Osteocyte (in vitro differentiated cells): ENCODE measurements around the gene KIAA1217. TPM values are rescaled to one million over a fixed set of nuclear protein-coding genes. Genes with fewer than 3 reads are reported as not detected.

Source experiments
- DNase-seq: peaks from one replicate; pipeline ENCODE4 v3.0.0; 2021; ENCODE audit warnings: mixed read lengths; ENCODE audit not compliant: unreplicated experiment; ENCODE audit errors: extremely low spot score
- H3K27ac Mint-ChIP-seq: one replicate; pipeline ENCODE4 v1.8.0; 2021; ENCODE audit warnings: mild to moderate bottlenecking, mixed read lengths; ENCODE audit not compliant: unreplicated experiment
- H3K27me3 Mint-ChIP-seq: one replicate; pipeline ENCODE4 v1.8.0; 2021; ENCODE audit warnings: mixed read lengths; ENCODE audit not compliant: unreplicated experiment
- H3K36me3 Mint-ChIP-seq: one replicate; pipeline ENCODE4 v1.8.0; 2021; ENCODE audit warnings: mixed read lengths; ENCODE audit not compliant: unreplicated experiment
- H3K4me1 Mint-ChIP-seq: one replicate; pipeline ENCODE4 v1.8.0; 2021; ENCODE audit warnings: mixed read lengths; ENCODE audit not compliant: unreplicated experiment
- H3K4me3 Mint-ChIP-seq: one replicate; pipeline ENCODE4 v1.8.0; 2021; ENCODE audit warnings: mild to moderate bottlenecking, moderate library complexity, mixed read lengths; ENCODE audit not compliant: unreplicated experiment
- H3K9me3 Mint-ChIP-seq: one replicate; pipeline ENCODE4 v1.8.0; 2021; ENCODE audit warnings: mixed read lengths; ENCODE audit not compliant: unreplicated experiment
- microRNA-seq: library from miRNA; unstranded; fragments of <30 nt; microRNA quantifications from one replicate; pipeline ENCODE4 v1.1.0, GENCODE V29; 2020; ENCODE audit not compliant: unreplicated experiment
- total RNA-seq: library from RNA; stranded (reverse); gene quantifications from 2 replicates; pipeline ENCODE4 v1.2.1, GENCODE V29; 2021
- TF ChIP-seq, protein P1 (sequence below): fragments of 200-600 bp; sonication (generic); IDR thresholded peaks from 2 replicates; pipeline ENCODE4 v1.5.0; 2021; ENCODE audit warnings: antibody characterized with exemption, mild to moderate bottlenecking, moderate library complexity

Gene KIAA1217
- total RNA-seq, 1 donor from 2014 or later: 2.8 TPM

DNA sequence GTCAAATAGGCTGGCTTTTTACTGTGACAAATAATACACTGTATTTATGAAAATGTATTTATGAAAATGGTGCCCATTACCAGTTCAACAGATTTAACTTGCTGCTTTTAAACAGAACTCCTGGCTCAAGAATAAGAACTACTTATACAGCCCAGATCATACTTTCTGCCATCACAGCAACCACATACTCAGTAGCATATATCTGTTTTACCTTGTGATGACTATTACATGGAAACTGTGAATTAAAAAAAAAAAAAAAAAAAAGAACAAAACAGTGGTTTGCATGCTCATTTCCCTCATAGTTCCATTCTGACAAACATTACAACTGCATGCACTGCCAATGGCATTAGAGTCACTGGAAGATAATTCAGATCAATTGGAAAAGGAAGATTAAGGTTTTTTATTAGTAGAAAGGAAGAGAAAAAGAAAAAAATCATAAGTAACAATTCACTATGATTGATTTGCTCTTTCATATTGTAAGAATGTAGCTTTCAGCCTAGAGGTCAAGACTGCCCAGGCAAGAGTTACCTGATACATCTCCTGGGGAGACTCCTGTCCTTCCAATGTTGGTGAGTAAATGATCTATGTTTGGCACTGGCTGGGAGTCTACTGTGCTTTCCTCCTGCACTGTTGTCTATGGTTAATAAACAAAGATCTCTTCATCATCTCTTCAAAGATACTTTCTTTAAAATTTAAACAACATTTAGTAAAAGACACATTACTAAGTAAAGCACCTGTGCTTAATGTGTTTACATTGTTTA is 381.9 kb downstream of the KIAA1217 start:
- DNase-seq: no peak
- H3K27me3 Mint-ChIP-seq: no peaks in the 10 kb centered on the region
- H3K36me3 Mint-ChIP-seq: peaks cover 70% of the 10 kb centered on the region
- TF ChIP-seq, protein P1, sequence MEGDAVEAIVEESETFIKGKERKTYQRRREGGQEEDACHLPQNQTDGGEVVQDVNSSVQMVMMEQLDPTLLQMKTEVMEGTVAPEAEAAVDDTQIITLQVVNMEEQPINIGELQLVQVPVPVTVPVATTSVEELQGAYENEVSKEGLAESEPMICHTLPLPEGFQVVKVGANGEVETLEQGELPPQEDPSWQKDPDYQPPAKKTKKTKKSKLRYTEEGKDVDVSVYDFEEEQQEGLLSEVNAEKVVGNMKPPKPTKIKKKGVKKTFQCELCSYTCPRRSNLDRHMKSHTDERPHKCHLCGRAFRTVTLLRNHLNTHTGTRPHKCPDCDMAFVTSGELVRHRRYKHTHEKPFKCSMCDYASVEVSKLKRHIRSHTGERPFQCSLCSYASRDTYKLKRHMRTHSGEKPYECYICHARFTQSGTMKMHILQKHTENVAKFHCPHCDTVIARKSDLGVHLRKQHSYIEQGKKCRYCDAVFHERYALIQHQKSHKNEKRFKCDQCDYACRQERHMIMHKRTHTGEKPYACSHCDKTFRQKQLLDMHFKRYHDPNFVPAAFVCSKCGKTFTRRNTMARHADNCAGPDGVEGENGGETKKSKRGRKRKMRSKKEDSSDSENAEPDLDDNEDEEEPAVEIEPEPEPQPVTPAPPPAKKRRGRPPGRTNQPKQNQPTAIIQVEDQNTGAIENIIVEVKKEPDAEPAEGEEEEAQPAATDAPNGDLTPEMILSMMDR: no peak
- no peaks in the 10 kb centered on the region for H3K9me3 Mint-ChIP-seq
- H3K4me1 Mint-ChIP-seq: no peaks in the 10 kb centered on the region
- no peak overlapping the region for H3K27ac Mint-ChIP-seq
- no peak overlapping the region for H3K4me3 Mint-ChIP-seq

DNA sequence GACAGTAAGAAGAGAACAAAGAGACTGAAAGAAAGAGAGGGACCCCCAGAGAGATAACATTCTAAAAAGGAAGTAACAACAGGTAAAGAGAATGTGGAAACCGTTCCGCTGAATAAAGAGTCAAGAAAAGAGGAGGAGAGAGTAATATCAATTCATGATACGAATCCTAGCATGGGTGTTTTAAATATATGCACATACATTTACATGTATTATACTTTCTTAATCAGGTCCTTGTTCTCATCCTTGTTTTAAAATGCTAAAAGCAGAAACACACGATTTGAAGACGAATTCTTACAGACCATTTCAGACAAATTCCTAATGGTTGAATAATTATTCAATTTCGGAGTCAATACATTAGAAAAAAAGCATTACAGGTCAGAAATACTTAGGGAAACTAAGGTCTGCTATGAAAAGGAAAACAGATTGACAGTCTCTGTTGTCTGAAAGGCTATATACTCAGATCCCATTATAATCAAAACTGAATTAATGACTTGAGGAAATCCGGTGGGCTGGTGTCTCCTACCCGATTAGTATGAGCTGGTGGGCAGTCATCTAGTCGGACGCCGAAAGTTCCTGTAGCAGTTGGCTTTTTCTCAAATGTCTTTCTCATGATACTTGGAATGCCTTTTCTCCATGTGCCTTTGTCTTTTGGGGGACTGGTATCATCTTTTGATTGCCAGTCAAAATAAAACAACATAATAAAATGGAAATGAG is 387.4 kb downstream of the KIAA1217 start:
- Mint-ChIP-seq H3K4me1 (no peaks in the 10 kb centered on the region), H3K27me3 (no peaks in the 10 kb centered on the region), H3K36me3 (peaks cover 71% of the 10 kb centered on the region), H3K27ac (no peak overlapping the region), H3K9me3 (no peaks in the 10 kb centered on the region), H3K4me3 (no peak overlapping the region)
- DNase-seq: no peak
- TF ChIP-seq, protein P1: no peak

DNA sequence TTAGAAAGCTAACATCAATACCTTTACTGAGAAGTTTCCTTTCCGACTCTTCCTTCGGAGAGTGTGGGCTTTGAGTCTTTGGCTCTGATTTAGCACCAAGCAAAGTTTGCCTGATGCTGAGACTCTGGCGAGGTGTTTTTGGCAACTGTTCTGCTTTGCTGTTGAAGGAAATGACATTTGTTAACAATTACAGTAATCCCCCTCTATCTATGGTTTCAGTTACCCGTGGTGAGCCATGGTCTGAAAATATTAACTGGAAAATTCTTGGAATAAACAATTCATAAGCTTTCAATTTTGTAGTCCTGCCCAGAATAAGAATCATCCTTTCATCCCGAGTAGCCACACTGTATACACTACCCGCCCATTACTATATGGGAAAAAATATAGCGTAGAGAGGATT is 388.5 kb downstream of the KIAA1217 start:
- H3K4me1 Mint-ChIP-seq: no peaks in the 10 kb centered on the region
- H3K27ac Mint-ChIP-seq: no peak overlapping the region
- H3K36me3 Mint-ChIP-seq: peaks cover 66% of the 10 kb centered on the region
- H3K9me3 Mint-ChIP-seq: no peaks in the 10 kb centered on the region
- H3K4me3 Mint-ChIP-seq: no peak overlapping the region
- no peak for DNase-seq
- no peaks in the 10 kb centered on the region for H3K27me3 Mint-ChIP-seq
- TF ChIP-seq, protein P1: no peak

Small RNAs within 50 kb of the gene (microRNA-seq; reads per million reads assigned to microRNA genes)
- not detected for gene MIR603
